Panc1 (cell line): ENCODE measurements around the gene DDX21. TPM values are rescaled to one million over a fixed set of nuclear protein-coding genes. Genes with fewer than 3 reads are reported as not detected.

Experiments used
- ATAC-seq: fragments of 200-7000 bp; cut with Tn5 transposase; 2 replicates; pipeline ENCODE4 v1.9.1; 2020; ENCODE audit warnings: mild to moderate bottlenecking, moderate library complexity
- BruUV-seq: library from RNA; stranded (reverse); fragments of 400-500 nt; replicated peaks from 2 replicates; lab custom pipeline; 2021; lab: Mats Ljungman, UMichigan
- CTCF ChIA-PET: fragments of 300-600 bp; sonication (Branson Sonifier 250); formaldehyde crosslinking; loops from one replicate; lab custom pipeline; 2022; ENCODE audit warnings: antibody characterized with exemption; lab: Charles Lee
- POLR2A ChIA-PET: fragments of 300-600 bp; sonication (Branson Sonifier 250); formaldehyde crosslinking; loops from one replicate; lab custom pipeline; 2022; ENCODE audit warnings: antibody characterized with exemption; lab: Charles Lee
- DNase-seq: peaks from one replicate; pipeline ENCODE4 v3.0.0-alpha.2; 2010; ENCODE audit warnings: low read depth, low spot score
- H3K27ac ChIP-seq: 2 replicates; pipeline ENCODE4 v1.5.1; 2011; ENCODE audit warnings: mild to moderate bottlenecking, low read length, inconsistent platforms
- H3K27me3 ChIP-seq: fragments of 200-500 bp; sonication (Bioruptor generic); 2 replicates; pipeline ENCODE4 v1.6.0; 2014; ENCODE audit warnings: low read length, inconsistent platforms; ENCODE audit not compliant: control insufficient read depth, insufficient read depth
- H3K36me3 ChIP-seq: fragments of 200-500 bp; sonication (Bioruptor generic); 2 replicates; pipeline ENCODE4 v1.5.1; 2014; ENCODE audit warnings: inconsistent platforms, mild to moderate bottlenecking, low read length, moderate library complexity; ENCODE audit not compliant: control insufficient read depth, insufficient read depth
- H3K4me1 ChIP-seq: 2 replicates; pipeline ENCODE4 v1.5.1; 2011; ENCODE audit warnings: inconsistent platforms, mild to moderate bottlenecking, low read length, moderate library complexity; ENCODE audit not compliant: control insufficient read depth, insufficient read depth
- H3K4me3 ChIP-seq, 2 experiments: 2 replicates each; pipeline ENCODE4 v1.5.1; 2011 to 2012; ENCODE audit warnings: low read depth in 2 of 2, low read length in 2 of 2, mild to moderate bottlenecking in 2 of 2, inconsistent platforms in 1 of 2, moderate library complexity in 1 of 2
- H3K9me3 ChIP-seq: fragments of 200-500 bp; sonication (Bioruptor generic); 2 replicates; pipeline ENCODE4 v1.5.1; 2014; ENCODE audit warnings: low read depth, mild to moderate bottlenecking, inconsistent platforms, low read length, moderate library complexity; ENCODE audit not compliant: control insufficient read depth, insufficient read depth
- CTCF ChIP-seq: fragments of 450-650 bp; IDR thresholded peaks from 2 replicates; pipeline ENCODE4 v1.5.1; 2017; ENCODE audit warnings: mild to moderate bottlenecking
- POLR2AphosphoS5 ChIP-seq: IDR thresholded peaks from 2 replicates; pipeline ENCODE4 v1.6.1; 2012; ENCODE audit warnings: mild to moderate bottlenecking, low read depth, low read length, moderate library complexity
- SIN3A ChIP-seq: IDR thresholded peaks from 2 replicates; pipeline ENCODE4 v1.6.1; 2012; ENCODE audit warnings: low read depth, mild to moderate bottlenecking, low read length, moderate library complexity, borderline replicate concordance; ENCODE audit not compliant: insufficient read depth
- TCF7L2 ChIP-seq: IDR thresholded peaks from 2 replicates; pipeline ENCODE4 v1.6.1; 2011; ENCODE audit warnings: mild to moderate bottlenecking, low read depth, low read length, inconsistent platforms
- in situ Hi-C: cut with HindIII; loops from 2 replicates; pipeline ENCODE4 v1.10.0; 2016; ENCODE audit warnings: low sequenced_read_pairs, low pct_unique_long_range_greater_than_20kb
- intact Hi-C: fragments of 100-400 bp; cut with micrococcal nuclease; formaldehyde crosslinking; loops from one replicate; pipeline ENCODE4 v1.10.0; 2022; ENCODE audit not compliant: unreplicated experiment
- total RNA-seq: library from RNA; stranded (reverse); gene quantifications from one replicate; pipeline ENCODE4 v1.2.1, GENCODE V29; 2021; ENCODE audit not compliant: unreplicated experiment
- TF ChIP-seq, protein P1 (sequence below), 2 experiments: IDR thresholded peaks; 2 replicates each; pipeline ENCODE4 v1.6.1; 2011 to 2012; ENCODE audit warnings: low read depth in 2 of 2, control low read depth in 1 of 2, low read length in 1 of 2, mild to moderate bottlenecking in 1 of 2, moderate library complexity in 1 of 2; ENCODE audit not compliant: insufficient read depth in 1 of 2

The DDX21 gene
- total RNA-seq, 1 experiment from 2014 or later = 172 TPM

DNA sequence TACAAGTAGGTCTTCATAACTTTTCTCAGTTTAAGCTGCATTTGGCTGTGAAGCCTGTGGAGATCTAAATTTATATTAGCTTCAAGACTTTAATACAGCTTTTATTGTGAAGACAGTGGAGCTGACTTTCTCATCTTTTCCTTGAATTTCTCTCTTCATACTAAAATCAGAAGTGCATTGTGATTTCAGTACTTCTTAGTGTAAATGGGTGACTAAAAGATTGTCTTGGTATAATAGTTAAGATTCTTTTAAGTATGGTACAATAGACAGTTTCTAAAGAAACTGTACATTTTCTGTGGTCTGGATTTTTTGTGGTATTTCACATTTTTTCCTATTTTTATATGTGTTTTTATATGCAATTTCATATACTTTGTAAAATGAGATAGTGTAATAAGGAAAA lies 21.0 kb upstream of the DDX21 start:
- no peak for DNase-seq

DNA sequence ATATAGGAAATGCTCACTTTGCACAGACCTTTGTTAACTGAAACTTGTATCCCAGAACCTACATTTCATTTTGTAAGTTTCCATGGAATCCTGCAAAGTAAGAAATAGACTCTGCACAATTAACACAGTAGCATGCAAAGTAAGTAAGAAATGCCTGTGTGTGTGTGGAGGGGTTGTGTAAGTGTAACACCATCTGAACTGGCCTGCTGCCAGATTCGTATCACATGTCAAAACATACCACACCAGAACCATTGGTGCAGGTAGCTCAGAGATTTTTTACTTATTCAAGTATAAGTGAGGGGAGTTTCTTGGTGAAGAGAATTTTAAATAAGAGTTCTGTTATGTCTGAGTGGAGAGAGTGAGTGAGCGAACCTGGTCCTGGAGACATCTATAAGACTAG lies 17.9 kb upstream of the DDX21 start:
- Histone ChIP-seq H3K9me3 (no peaks in the 10 kb centered on the region), H3K36me3 (peaks cover 25% of the 10 kb centered on the region), H3K27ac (no peak overlapping the region), H3K4me1 (no peaks in the 10 kb centered on the region), H3K27me3 (no peaks in the 10 kb centered on the region), H3K4me3 (no peak overlapping the region)
- DNase-seq (no peak), ATAC-seq (peak; percentile 42; the same call in 1 of the 2 replicates)
- intact Hi-C loops = no loop called here
- TSS peak; percentile 40 for BruUV-seq
- in situ Hi-C loops = no loop called here
- CTCF ChIA-PET = no interaction called here
- TF ChIP-seq POLR2AphosphoS5 (no peak), CTCF (no peak)
- POLR2A ChIA-PET = no interaction called here

More for the DNA sequence above, 21.0 kb upstream of the DDX21 start:
- intact Hi-C loops = no loop called here
- Histone ChIP-seq H3K27ac (no peak overlapping the region), H3K36me3 (peaks cover 28% of the 10 kb centered on the region), H3K4me1 (no peaks in the 10 kb centered on the region), H3K9me3 (no peaks in the 10 kb centered on the region), H3K4me3 (no peak overlapping the region), H3K27me3 (no peaks in the 10 kb centered on the region)
- ChIA-PET CTCF (no interaction called here), POLR2A (no interaction called here)
- in situ Hi-C loops = no loop called here
- TF ChIP-seq TCF7L2 = no peak
- TF ChIP-seq POLR2AphosphoS5 = no peak
- TF ChIP-seq CTCF = no peak
- no peak for TF ChIP-seq SIN3A
- TF ChIP-seq, protein P1, sequence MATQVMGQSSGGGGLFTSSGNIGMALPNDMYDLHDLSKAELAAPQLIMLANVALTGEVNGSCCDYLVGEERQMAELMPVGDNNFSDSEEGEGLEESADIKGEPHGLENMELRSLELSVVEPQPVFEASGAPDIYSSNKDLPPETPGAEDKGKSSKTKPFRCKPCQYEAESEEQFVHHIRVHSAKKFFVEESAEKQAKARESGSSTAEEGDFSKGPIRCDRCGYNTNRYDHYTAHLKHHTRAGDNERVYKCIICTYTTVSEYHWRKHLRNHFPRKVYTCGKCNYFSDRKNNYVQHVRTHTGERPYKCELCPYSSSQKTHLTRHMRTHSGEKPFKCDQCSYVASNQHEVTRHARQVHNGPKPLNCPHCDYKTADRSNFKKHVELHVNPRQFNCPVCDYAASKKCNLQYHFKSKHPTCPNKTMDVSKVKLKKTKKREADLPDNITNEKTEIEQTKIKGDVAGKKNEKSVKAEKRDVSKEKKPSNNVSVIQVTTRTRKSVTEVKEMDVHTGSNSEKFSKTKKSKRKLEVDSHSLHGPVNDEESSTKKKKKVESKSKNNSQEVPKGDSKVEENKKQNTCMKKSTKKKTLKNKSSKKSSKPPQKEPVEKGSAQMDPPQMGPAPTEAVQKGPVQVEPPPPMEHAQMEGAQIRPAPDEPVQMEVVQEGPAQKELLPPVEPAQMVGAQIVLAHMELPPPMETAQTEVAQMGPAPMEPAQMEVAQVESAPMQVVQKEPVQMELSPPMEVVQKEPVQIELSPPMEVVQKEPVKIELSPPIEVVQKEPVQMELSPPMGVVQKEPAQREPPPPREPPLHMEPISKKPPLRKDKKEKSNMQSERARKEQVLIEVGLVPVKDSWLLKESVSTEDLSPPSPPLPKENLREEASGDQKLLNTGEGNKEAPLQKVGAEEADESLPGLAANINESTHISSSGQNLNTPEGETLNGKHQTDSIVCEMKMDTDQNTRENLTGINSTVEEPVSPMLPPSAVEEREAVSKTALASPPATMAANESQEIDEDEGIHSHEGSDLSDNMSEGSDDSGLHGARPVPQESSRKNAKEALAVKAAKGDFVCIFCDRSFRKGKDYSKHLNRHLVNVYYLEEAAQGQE (IDR thresholded peaks at IDR 0.05; ENCODE audit: insufficient read depth in 1 of 2, low read depth in 2 of 2, low read length in 1 of 2) = no peak
- ATAC-seq = no peak
- BruUV-seq = no TSS peak
